Thyroid gland (tissue), 4 donors: ENCODE results near the gene TBPL2. TPM values are rescaled to one million over a fixed set of nuclear protein-coding genes. Genes with fewer than 3 reads are reported as not detected.
A peak's percentile ranks its signal among the peaks of the same experiment; 100 is the strongest.

ENCODE experiments used
- DNase-seq, 2 donors: peaks; one replicate each; pipeline ENCODE4 v3.0.0-alpha.2; 2019
- H3K27ac ChIP-seq, 3 donors: fragments of 200-600 bp; sonication (generic); 1 replicate in 2 of 3; 2 replicates in 1 of 3; pipeline ENCODE4 v1.5.1; 2016 to 2019; ENCODE audit warnings: mild to moderate bottlenecking in 1 of 3, moderate library complexity in 1 of 3
- H3K27me3 ChIP-seq: fragments of 200-600 bp; sonication (generic); one replicate; pipeline ENCODE4 v1.5.1; 2019
- H3K36me3 ChIP-seq, 2 donors: fragments of 200-600 bp; sonication (generic); one replicate each; pipeline ENCODE4 v1.5.1; 2016 to 2019
- H3K4me1 ChIP-seq, 2 donors: fragments of 200-600 bp; sonication (generic); one replicate each; pipeline ENCODE4 v1.5.1; 2017 to 2019
- H3K4me3 ChIP-seq, 3 donors: fragments of 200-600 bp; sonication (generic); replicated peaks in 1 of 3; 1 replicate in 2 of 3; 2 replicates in 1 of 3; pipeline ENCODE4 v1.5.1; 2016; ENCODE audit warnings: mild to moderate bottlenecking in 1 of 3
- H3K9me3 ChIP-seq: fragments of 200-600 bp; sonication (generic); one replicate; pipeline ENCODE4 v1.5.1; 2017
- CTCF ChIP-seq, 6 experiments: fragments of 200-600 bp in 3 of 6; fragments of 450-650 bp in 3 of 6; sonication (generic) in 3 of 6; IDR thresholded peaks; one replicate each; pipeline ENCODE4 v1.5.1; 2016 to 2019; ENCODE audit warnings: antibody characterized with exemption in 6 of 6, mild to moderate bottlenecking in 2 of 6, inconsistent platforms in 1 of 6, moderate library complexity in 1 of 6
- POLR2A ChIP-seq, 2 donors: fragments of 450-650 bp; IDR thresholded peaks; one replicate each; pipeline ENCODE4 v1.6.1; 2017; ENCODE audit warnings: antibody characterized with exemption in 2 of 2, mild to moderate bottlenecking in 2 of 2, moderate library complexity in 1 of 2
- WGBS, 2 donors: methylation state at CpG; one replicate each; pipeline ENCODE4 v1.1.5; 2017; 5-methylcytosine and 5-hydroxymethylcytosine counted together
- intact Hi-C: fragments of 100-400 bp; cut with DNase I; formaldehyde crosslinking; loops from one replicate; pipeline ENCODE4 v1.15.1; 2023
- total RNA-seq, 4 donors: library from RNA; depleted of rRNA; stranded (reverse); fragments of >200 nt; gene quantifications; one replicate each; pipeline ENCODE4 v1.2.3, GENCODE V29; 2016

TBPL2 gene
- total RNA-seq, 4 donors from 2014 or later = not detected

GRCh38 chr14:55381040-55381439 is 59.4 kb downstream of the TBPL2 start:
- H3K4me1 ChIP-seq = peaks cover 17 to 23% of the 10 kb centered on the region in 2 donors
- no peak overlapping the region for H3K4me3 ChIP-seq
- no peaks in the 10 kb centered on the region for H3K9me3 ChIP-seq
- H3K27ac ChIP-seq = peak overlapping the region in 1 of 3 donors; percentile 92
- WGBS, 2 donors = 93% methylated on average over 5 of the region's 5 CpGs
- H3K36me3 ChIP-seq = peaks cover 23 to 38% of the 10 kb centered on the region in 2 donors
- intact Hi-C loops = no loop called here
- DNase-seq = no peak
- H3K27me3 ChIP-seq = no peaks in the 10 kb centered on the region
- TF ChIP-seq CTCF (IDR thresholded peaks at IDR 0.05) (no peak), POLR2A (IDR thresholded peaks at IDR 0.05) (no peak)

GRCh38 chr14:55377236-55377635 is 63.2 kb downstream of the TBPL2 start:
- no peaks in the 10 kb centered on the region for H3K9me3 ChIP-seq
- no peak overlapping the region for H3K27ac ChIP-seq
- H3K36me3 ChIP-seq = peaks cover 23 to 30% of the 10 kb centered on the region in 2 donors
- DNase-seq = no peak
- WGBS, 2 donors = 96 to 97% methylated on average over 5 of the region's 5 CpGs
- intact Hi-C loops = no loop called here
- H3K4me1 ChIP-seq = peaks cover 4 to 5% of the 10 kb centered on the region in 2 donors
- H3K4me3 ChIP-seq = no peak overlapping the region
- H3K27me3 ChIP-seq = no peaks in the 10 kb centered on the region
- TF ChIP-seq CTCF (IDR thresholded peaks at IDR 0.05) (no peak), POLR2A (IDR thresholded peaks at IDR 0.05) (no peak)

GRCh38 chr14:55374771-55375170 is 65.6 kb downstream of the TBPL2 start:
- 92 to 96% methylated on average over 4 of the region's 4 CpGs for WGBS, 2 donors
- H3K36me3 ChIP-seq = peaks cover 15 to 22% of the 10 kb centered on the region in 2 donors
- intact Hi-C loops = no loop called here

GRCh38 chr14:55373784-55374705 is 66.4 kb downstream of the TBPL2 start:
- no peak overlapping the region for H3K27ac ChIP-seq

More at GRCh38 chr14:55374771-55375170, 65.6 kb downstream of the TBPL2 start:
- Histone ChIP-seq H3K27me3 (no peaks in the 10 kb centered on the region), H3K27ac (no peak overlapping the region), H3K9me3 (no peaks in the 10 kb centered on the region), H3K4me1 (no peaks in the 10 kb centered on the region), H3K4me3 (no peak overlapping the region)
- TF ChIP-seq CTCF (IDR thresholded peaks at IDR 0.05) = no peak
- TF ChIP-seq POLR2A (IDR thresholded peaks at IDR 0.05) = no peak
- DNase-seq = no peak

More at GRCh38 chr14:55373784-55374705, 66.4 kb downstream of the TBPL2 start:
- DNase-seq = no peak
- no peaks in the 10 kb centered on the region for H3K4me1 ChIP-seq
- TF ChIP-seq CTCF (IDR thresholded peaks at IDR 0.05) (no peak), POLR2A (IDR thresholded peaks at IDR 0.05) (no peak)
- H3K4me3 ChIP-seq = no peak overlapping the region
- no peaks in the 10 kb centered on the region for H3K9me3 ChIP-seq
- H3K27me3 ChIP-seq = no peaks in the 10 kb centered on the region
- peaks cover 16 to 17% of the 10 kb centered on the region in 2 donors for H3K36me3 ChIP-seq
- WGBS, 2 donors = 79 to 85% methylated on average over 5 of the region's 5 CpGs
- intact Hi-C loops = no loop called here
